GM12891 (cell line): ENCODE data around the gene SCRG1.

Experiments
- DNase-seq: peaks from one replicate; pipeline ENCODE4 v3.0.0; 2011; ENCODE audit warnings: low spot score; ENCODE audit not compliant: insufficient read length
- FAIRE-seq: peaks from 2 replicates; lab custom pipeline; 2011; peaks lifted over from hg19 to GRCh38; lab: Jason Lieb, UNC
- PAX5 ChIP-seq: IDR thresholded peaks from 2 replicates; pipeline ENCODE4 v1.6.1; 2011; ENCODE audit warnings: low read length, moderate library complexity, mild to moderate bottlenecking; ENCODE audit not compliant: insufficient read depth, severe bottlenecking
- POLR2A ChIP-seq: IDR thresholded peaks from 2 replicates; pipeline ENCODE4 v1.6.1; 2011; ENCODE audit warnings: low read depth, low read length, control low read depth
- POLR2AphosphoS5 ChIP-seq: IDR thresholded peaks from 2 replicates; pipeline ENCODE4 v1.6.1; 2011; ENCODE audit warnings: low read depth, low read length, control low read depth
- POU2F2 ChIP-seq: IDR thresholded peaks from 2 replicates; pipeline ENCODE4 v1.6.1; 2011; ENCODE audit warnings: low read depth, mild to moderate bottlenecking, control low read depth, low read length, moderate library complexity
- SPI1 ChIP-seq: IDR thresholded peaks from 2 replicates; pipeline ENCODE4 v1.6.1; 2011; ENCODE audit warnings: low read depth, low read length, control low read depth
- TAF1 ChIP-seq: IDR thresholded peaks from 2 replicates; pipeline ENCODE4 v1.6.1; 2011; ENCODE audit warnings: low read depth, low read length, control low read depth

The SCRG1 gene

DNA sequence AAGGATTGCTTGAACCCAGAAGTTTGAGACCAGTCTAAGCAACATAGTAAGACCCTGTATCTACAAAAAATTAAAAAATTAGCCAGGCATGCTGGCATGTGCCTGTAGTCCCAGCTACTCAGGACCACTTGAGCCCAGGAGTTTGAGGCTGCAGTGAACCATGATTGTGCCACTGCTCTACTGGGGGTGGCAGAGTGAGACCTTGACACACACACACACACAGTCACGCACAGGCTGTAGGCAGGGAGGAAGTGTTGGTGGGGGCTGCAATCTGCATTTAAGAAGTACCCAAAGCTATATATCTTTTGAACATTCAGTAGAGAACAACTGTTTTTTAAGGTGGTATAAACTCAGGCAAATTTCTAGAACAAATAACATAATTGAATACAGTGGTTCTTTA is 7.2 kb downstream of the SCRG1 start:
- TF ChIP-seq SPI1: no peak
- no peak for TF ChIP-seq POLR2AphosphoS5
- TF ChIP-seq POLR2A: no peak
- no peak for DNase-seq
- FAIRE-seq: no peak

- TF ChIP-seq POLR2A (no peak), POLR2AphosphoS5 (no peak), POU2F2 (no peak), TAF1 (no peak), SPI1 (no peak)
- FAIRE-seq (no peak), DNase-seq (no peak)
Measured at GRCh38 chr4:173386751-173387150, 12.2 kb downstream of the SCRG1 start.

GRCh38 chr4:173382349-173382748 is 16.6 kb downstream of the SCRG1 start:
- DNase-seq (no peak), FAIRE-seq (no peak)
- TF ChIP-seq POLR2A: no peak
- TF ChIP-seq SPI1: no peak
- no peak for TF ChIP-seq PAX5
- no peak for TF ChIP-seq TAF1

- TF ChIP-seq POU2F2: no peak
- TF ChIP-seq POLR2A: no peak
- no peak for TF ChIP-seq TAF1
- no peak for TF ChIP-seq POLR2AphosphoS5
- no peak for TF ChIP-seq PAX5
- no peak for TF ChIP-seq SPI1
- FAIRE-seq (no peak), DNase-seq (no peak)
Measured at GRCh38 chr4:173381610-173382009, 17.3 kb downstream of the SCRG1 start.

DNA sequence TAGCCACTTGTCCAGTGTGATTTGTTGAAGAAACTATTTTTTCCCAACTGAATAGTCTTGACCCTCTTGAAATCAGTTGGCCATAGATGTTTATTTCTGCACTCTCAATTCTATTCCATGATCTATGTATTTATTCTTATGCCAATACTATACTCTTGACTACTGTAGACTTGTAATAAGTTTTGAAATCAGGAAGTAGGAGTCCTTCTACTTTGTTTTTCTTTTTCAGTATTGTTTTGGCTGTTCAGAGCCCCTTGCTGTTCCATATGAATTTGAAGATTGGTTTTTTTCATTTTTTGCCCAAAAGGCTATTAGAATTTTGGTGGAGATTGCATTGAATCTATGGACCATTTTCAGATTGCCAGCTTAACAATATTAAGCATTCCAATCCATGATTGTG is 17.9 kb downstream of the SCRG1 start:
- TF ChIP-seq POU2F2 (no peak), POLR2A (no peak), SPI1 (no peak)
- FAIRE-seq: no peak
- no peak for DNase-seq

GRCh38 chr4:173379929-173380328 is 19.0 kb downstream of the SCRG1 start:
- FAIRE-seq: no peak
- DNase-seq: no peak
- TF ChIP-seq TAF1 (no peak), PAX5 (no peak), SPI1 (no peak), POLR2AphosphoS5 (no peak), POLR2A (no peak), POU2F2 (no peak)

- DNase-seq: no peak
- no peak for FAIRE-seq
- TF ChIP-seq PAX5 (no peak), POLR2AphosphoS5 (no peak), POLR2A (no peak), TAF1 (no peak), SPI1 (no peak), POU2F2 (no peak)
Measured at GRCh38 chr4:173374588-173374987, 24.3 kb downstream of the SCRG1 start.

DNA sequence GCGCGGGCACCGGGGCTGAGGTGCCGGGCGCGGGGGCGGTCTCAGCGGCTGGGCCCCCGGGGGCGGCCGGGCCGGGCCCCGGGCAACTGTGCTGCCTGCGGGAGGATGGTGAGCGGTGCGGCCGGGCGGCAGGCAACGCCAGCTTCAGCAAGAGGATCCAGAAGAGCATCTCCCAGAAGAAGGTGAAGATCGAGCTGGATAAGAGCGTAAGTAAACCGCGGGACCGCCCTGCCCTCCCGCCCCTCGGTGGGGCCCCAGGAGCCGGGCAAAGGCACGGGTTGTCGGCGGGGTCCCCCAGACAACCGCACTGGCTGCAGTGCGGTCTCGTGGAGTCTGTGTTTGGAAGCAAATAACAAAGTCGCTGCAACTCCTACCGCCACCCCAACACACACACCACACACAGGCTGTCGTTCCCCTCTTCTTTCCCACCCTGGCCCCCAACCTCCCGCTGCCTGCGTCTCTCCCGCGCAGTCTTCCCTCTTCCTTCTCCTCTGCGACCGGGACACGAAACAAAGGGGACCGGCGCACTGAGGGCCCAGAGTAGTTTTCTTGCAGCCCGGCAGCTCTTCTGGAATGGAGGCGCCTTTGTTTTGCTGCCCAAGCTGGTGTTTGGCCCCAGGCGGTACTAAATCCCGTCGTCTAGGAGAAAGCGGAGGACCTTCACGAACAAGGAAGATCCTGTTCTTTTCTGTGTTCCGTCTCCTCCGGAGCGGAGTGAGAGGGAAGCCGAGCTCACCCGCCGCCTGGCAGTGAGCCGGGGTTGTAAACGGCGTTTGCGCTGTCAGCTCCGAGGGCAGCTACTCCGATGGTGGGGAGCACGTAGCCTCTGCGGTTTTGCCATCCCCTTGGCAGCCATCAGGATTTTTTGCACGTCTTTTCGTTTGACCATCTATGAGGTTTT is 27.4 kb downstream of the SCRG1 start:
- peak; percentile 25 for DNase-seq
- FAIRE-seq: no peak
- no peak for TF ChIP-seq POLR2AphosphoS5
- TF ChIP-seq POLR2A: no peak
- TF ChIP-seq TAF1: no peak

GRCh38 chr4:173370477-173371291 is 28.2 kb downstream of the SCRG1 start, which contains the start of gene SAP30:
Gene SAP30 (plus strand): TSS chr4:173370954. CDS start chr4:173371183, 229 bp downstream.
- TF ChIP-seq SPI1: 0 out of 2 replicates have a peak, but pooled peaks have one; percentile 12
- TF ChIP-seq POLR2A: peak; percentile 79
- TF ChIP-seq TAF1: no peak
- peak; percentile 48 for TF ChIP-seq POU2F2
- peak; percentile 75 for TF ChIP-seq POLR2AphosphoS5

More at GRCh38 chr4:173370477-173371291, 28.2 kb downstream of the SCRG1 start, which contains the start of gene SAP30:
- DNase-seq (peak; percentile 65), FAIRE-seq (peak; percentile 98)
